K562 (cell line): ENCODE results near the gene JPH3. TPM values are rescaled to one million over a fixed set of nuclear protein-coding genes. Genes with fewer than 3 reads are reported as not detected.

ENCODE experiments used
- ARID4B ChIP-seq: sonication (generic); formaldehyde crosslinking; IDR thresholded peaks from 2 replicates; pipeline ENCODE4 v1.8.0; 2022; ENCODE audit warnings: mild to moderate bottlenecking, missing genetic modification reagents
- ARNT ChIP-seq, 2 experiments: fragments of 450-650 bp; IDR thresholded peaks; 2 replicates each; pipeline ENCODE4 v1.6.1; 2016; ENCODE audit warnings: mild to moderate bottlenecking in 1 of 2
- CHCHD3 ChIP-seq: fragments of 250-450 bp; sonication (Bioruptor Pico); IDR thresholded peaks from 2 replicates; pipeline ENCODE4 v2.1.2; 2022; ENCODE audit warnings: mild to moderate bottlenecking
- E2F6 ChIP-seq, 2 experiments: IDR thresholded peaks; 2 replicates each; pipeline ENCODE4 v1.6.1; 2011; ENCODE audit warnings: borderline replicate concordance in 1 of 2, control low read depth in 1 of 2, low read depth in 1 of 2, low read length in 1 of 2, mild to moderate bottlenecking in 1 of 2, mixed read lengths in 1 of 2, moderate library complexity in 1 of 2; ENCODE audit not compliant: insufficient read depth in 1 of 2, insufficient read length in 1 of 2, poor library complexity in 1 of 2, severe bottlenecking in 1 of 2; ENCODE audit errors: extremely low read depth in 1 of 2
- ELK1 ChIP-seq: sonication (generic); formaldehyde crosslinking; IDR thresholded peaks from 2 replicates; pipeline ENCODE4 v1.8.1; 2022; ENCODE audit warnings: missing genetic modification reagents
- MCM5 ChIP-seq: fragments of 450-650 bp; IDR thresholded peaks from 2 replicates; pipeline ENCODE4 v1.6.1; 2016; ENCODE audit warnings: low read depth
- MLX ChIP-seq, 2 experiments: fragments of 450-650 bp in 1 of 2; sonication (generic) in 1 of 2; formaldehyde crosslinking; conservative IDR thresholded peaks; 2 replicates each; pipeline versions ENCODE4 v1.4.0 to v1.8.1; 2020 to 2022; ENCODE audit warnings: mild to moderate bottlenecking in 1 of 2, missing genetic modification reagents in 1 of 2
- NCOA1 ChIP-seq: fragments of 450-650 bp; IDR thresholded peaks from 2 replicates; pipeline ENCODE4 v1.6.1; 2016; ENCODE audit warnings: low read depth
- PRDM10 ChIP-seq: fragments of 450-650 bp; IDR thresholded peaks from 2 replicates; pipeline ENCODE4 v1.6.1; 2018; ENCODE audit not compliant: partially characterized antibody
- RBFOX2 ChIP-seq: fragments of 200-400 bp; formaldehyde crosslinking; IDR thresholded peaks from 2 replicates; pipeline ENCODE4 v1.6.1; 2017; ENCODE audit warnings: low read depth, mild to moderate bottlenecking, low read length, moderate library complexity
- SIN3A ChIP-seq, 2 experiments: fragments of 150-350 bp in 1 of 2; IDR thresholded peaks; 2 replicates each; pipeline ENCODE4 v1.6.1; 2011 to 2016; ENCODE audit warnings: borderline replicate concordance in 2 of 2, low read depth in 2 of 2, low read length in 2 of 2, mild to moderate bottlenecking in 2 of 2, moderate library complexity in 2 of 2; ENCODE audit not compliant: control insufficient read depth in 1 of 2
- UBTF ChIP-seq, 2 experiments: IDR thresholded peaks; 2 replicates each; pipeline ENCODE4 v1.6.1; 2012; ENCODE audit warnings: improper control_type of control experiment in 2 of 2, low read depth in 2 of 2, low read length in 2 of 2, borderline replicate concordance in 1 of 2
- ZNF354B ChIP-seq: fragments of 250-450 bp; sonication (Bioruptor Pico); IDR thresholded peaks from 2 replicates; pipeline ENCODE4 v1.4.0; 2020
- polyA plus RNA-seq, 8 experiments: library from polyadenylated mRNA; depleted of rRNA in 4 of 8; stranded (reverse) in 5 of 8; unstranded in 3 of 8; fragments of >200 nt; fragmentation: Nextera tagmentation in 2 of 8; fragmentation: Illumina TruSeq in 1 of 8; extraction: Ambion mirVana in 2 of 8; extraction: Trizol in 1 of 8; gene quantifications; 2 replicates each; pipeline versions ENCODE4 v1.2.1 to v1.2.3, GENCODE V29; 2011 to 2014; ENCODE audit warnings: inconsistent platforms in 1 of 8, missing spikeins in 1 of 8
- total RNA-seq, 7 experiments: library from RNA; depleted of rRNA in 6 of 7; stranded (reverse); fragments of >200 nt in 6 of 7; fragmentation: Illumina TruSeq in 2 of 7; extraction: Trizol in 2 of 7; gene quantifications; 2 replicates each; pipeline versions ENCODE4 v1.2.1 to v1.2.3, GENCODE V29; 2011 to 2021; ENCODE audit warnings: low replicate concordance in 1 of 7

JPH3 gene
- total and polyA plus RNA-seq, 9 of the 15 experiments (the other 6 are each of a cell fraction or from before 2014, with no cell fraction given): 0.01 TPM; not detected in 8

- peak; percentile 81 for TF ChIP-seq ARID4B
- no peak for TF ChIP-seq ZNF354B (CRISPR knock-in tag)
- TF ChIP-seq E2F6 (IDR thresholded peaks at IDR 0.05; ENCODE audit: borderline replicate concordance in 1 of 2, extremely low read depth in 1 of 2, insufficient read depth in 1 of 2, insufficient read length in 1 of 2, low read depth in 1 of 2, low read length in 1 of 2, poor library complexity in 1 of 2, severe bottlenecking in 1 of 2): peak in 1 of 2 experiments; percentile 31
- no peak for TF ChIP-seq MLX (CRISPR knock-in tag; conservative IDR thresholded peaks at IDR 0.05)
- no peak for TF ChIP-seq PRDM10
- no peak for TF ChIP-seq ELK1
- no peak for TF ChIP-seq CHCHD3 (CRISPR knock-in tag)
- TF ChIP-seq MCM5: no peak
- TF ChIP-seq ARNT (IDR thresholded peaks at IDR 0.05): no peak
- TF ChIP-seq RBFOX2: no peak
- 0 out of 4 replicates have a peak, but pooled peaks of 1 of the 2 experiments have one; percentile 46 for TF ChIP-seq UBTF (IDR thresholded peaks at IDR 0.05; ENCODE audit: borderline replicate concordance in 1 of 2, low read depth in 2 of 2, low read length in 2 of 2)
- peak in 1 of 2 experiments; percentile 55; a peak in 1 of 4 replicates for TF ChIP-seq SIN3A (IDR thresholded peaks at IDR 0.05; ENCODE audit: borderline replicate concordance in 2 of 2, control insufficient read depth in 1 of 2, low read depth in 2 of 2, low read length in 2 of 2)
- TF ChIP-seq NCOA1: peak; percentile 35; the same call in 1 of the 2 replicates
Observed at GRCh38 chr16:87661561-87661960, 59.3 kb downstream of the JPH3 start (continued).
